ENCODE data around the gene TBC1D2.

GRCh38 chr9:98247831-98248657 lies 7.4 kb downstream of the TBC1D2 start:
- no peak for TF ChIP-seq CTCF (IDR thresholded peaks at IDR 0.05)
- TF ChIP-seq MAX (IDR thresholded peaks at IDR 0.05), result no peak
- TF ChIP-seq E2F6 (IDR thresholded peaks at IDR 0.05; ENCODE audit: borderline replicate concordance, low read depth), result no peak
- TF ChIP-seq ELK1 (IDR thresholded peaks at IDR 0.05; ENCODE audit: low read depth, low read length), result no peak
- TF ChIP-seq POLR2A (IDR thresholded peaks at IDR 0.05; ENCODE audit: low read length), result no peak
- TF ChIP-seq MAFK (IDR thresholded peaks at IDR 0.05; ENCODE audit: partially characterized antibody), result no peak

All from A549 (cell line).